Measurements from ENCODE around the gene MMP25. TPM values are rescaled to one million over a fixed set of nuclear protein-coding genes. Genes with fewer than 3 reads are reported as not detected.

MMP25 gene
- total RNA-seq, 1 donor = not detected

- no peak overlapping the region for H3K4me3 ChIP-seq (ENCODE audit: low read depth, low read length)
- no peak for TF ChIP-seq CTCF (IDR thresholded peaks at IDR 0.05; ENCODE audit: insufficient read depth, low read length)
- no peak for DNase-seq (ENCODE audit: low read depth)
Observed at GRCh38 chr16:3012246-3012645, 34.1 kb upstream of the MMP25 start.

DNA sequence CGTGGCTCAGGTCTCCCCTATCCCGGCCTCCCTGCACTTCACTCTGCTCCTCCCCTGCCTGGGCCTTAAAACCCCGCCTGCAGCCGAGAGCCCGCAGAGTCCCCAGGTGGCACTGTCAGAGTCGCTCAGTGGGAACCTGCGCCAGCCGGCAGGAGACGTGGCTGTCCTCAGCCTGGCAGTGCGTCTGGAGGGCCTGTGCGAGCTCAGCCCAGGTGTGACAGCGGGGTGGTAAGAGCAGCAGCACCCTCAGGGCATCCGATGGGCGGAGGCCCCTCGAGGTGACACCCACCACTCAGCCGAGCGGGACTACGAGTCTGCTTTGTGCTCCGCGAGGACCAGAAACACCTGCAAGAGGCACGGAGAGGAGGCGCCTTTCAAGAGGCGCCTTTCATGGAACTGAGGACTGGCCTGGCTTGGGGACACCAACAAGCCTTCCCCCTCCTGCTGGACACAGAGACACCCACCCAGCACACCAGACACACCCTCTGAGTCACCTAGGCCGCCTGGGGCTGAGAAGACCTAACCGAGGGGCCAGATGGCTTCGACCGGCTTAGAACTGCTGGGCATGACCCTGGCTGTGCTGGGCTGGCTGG, 33.4 kb upstream of the MMP25 start, which contains the start of gene CLDN9:
Gene CLDN9, plus strand, starts transcription at position 96 of the 593 bp plus-strand sequence. Its CDS starts 440 bp downstream, at position 536.
- no peak for TF ChIP-seq CTCF (IDR thresholded peaks at IDR 0.05; ENCODE audit: insufficient read depth, low read length)
- DNase-seq (ENCODE audit: low read depth) = no peak
- H3K4me3 ChIP-seq (ENCODE audit: low read depth, low read length) = no peak within 1 kb of the TSS

DNA sequence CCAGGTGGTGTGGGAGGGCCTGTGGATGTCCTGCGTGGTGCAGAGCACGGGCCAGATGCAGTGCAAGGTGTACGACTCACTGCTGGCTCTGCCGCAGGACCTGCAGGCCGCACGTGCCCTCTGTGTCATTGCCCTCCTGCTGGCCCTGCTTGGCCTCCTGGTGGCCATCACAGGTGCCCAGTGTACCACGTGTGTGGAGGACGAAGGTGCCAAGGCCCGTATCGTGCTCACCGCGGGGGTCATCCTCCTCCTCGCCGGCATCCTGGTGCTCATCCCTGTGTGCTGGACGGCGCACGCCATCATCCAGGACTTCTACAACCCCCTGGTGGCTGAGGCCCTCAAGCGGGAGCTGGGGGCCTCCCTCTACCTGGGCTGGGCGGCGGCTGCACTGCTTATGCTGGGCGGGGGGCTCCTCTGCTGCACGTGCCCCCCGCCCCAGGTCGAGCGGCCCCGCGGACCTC, 32.8 kb upstream of the MMP25 start:
- no peak for TF ChIP-seq CTCF (IDR thresholded peaks at IDR 0.05; ENCODE audit: insufficient read depth, low read length)
- no peak for DNase-seq (ENCODE audit: low read depth)
- H3K4me3 ChIP-seq (ENCODE audit: low read depth, low read length) = no peak overlapping the region

GRCh38 chr16:3013998-3014690, 32.2 kb upstream of the MMP25 start:
- no peak for DNase-seq (ENCODE audit: low read depth)
- no peak overlapping the region for H3K4me3 ChIP-seq (ENCODE audit: low read depth, low read length)
- TF ChIP-seq CTCF (IDR thresholded peaks at IDR 0.05; ENCODE audit: insufficient read depth, low read length) = no peak

- DNase-seq (ENCODE audit: low read depth) = no peak
- H3K4me3 ChIP-seq (ENCODE audit: low read depth, low read length) = no peak overlapping the region
- no peak for TF ChIP-seq CTCF (IDR thresholded peaks at IDR 0.05; ENCODE audit: insufficient read depth, low read length)
Observed at GRCh38 chr16:3014971-3015370, 31.4 kb upstream of the MMP25 start.

- no peak overlapping the region for H3K4me3 ChIP-seq (ENCODE audit: low read depth, low read length)
- DNase-seq (ENCODE audit: low read depth) = no peak
- TF ChIP-seq CTCF (IDR thresholded peaks at IDR 0.05; ENCODE audit: insufficient read depth, low read length) = no peak
Observed at GRCh38 chr16:3015865-3016521, 30.4 kb upstream of the MMP25 start.
